SU-DHL-6 (cell line): ENCODE data around the gene ARHGAP6.

Experiments
- H2AFZ ChIP-seq: fragments of 200-600 bp; sonication (generic); 2 replicates; pipeline ENCODE4 v1.6.1; 2014; ENCODE audit warnings: low read depth, mild to moderate bottlenecking, moderate library complexity, mixed read lengths, antibody characterized with exemption, low read length; ENCODE audit not compliant: severe bottlenecking
- H3F3A ChIP-seq: fragments of 200-600 bp; shearing (Covaris generic); 2 replicates; pipeline ENCODE4 v1.6.0; 2016; ENCODE audit warnings: antibody characterized with exemption, mild to moderate bottlenecking; ENCODE audit not compliant: insufficient read depth
- H3K27ac ChIP-seq: fragments of 200-600 bp; sonication (generic); 2 replicates; pipeline ENCODE4 v1.5.1; 2016; ENCODE audit warnings: low read depth, mild to moderate bottlenecking, low read length, moderate library complexity, mixed read lengths
- H3K27me3 ChIP-seq: fragments of 200-600 bp; sonication (generic), shearing (Covaris generic); 2 replicates; pipeline ENCODE4 v1.6.0; 2014; ENCODE audit warnings: mild to moderate bottlenecking, low read length
- H3K36me3 ChIP-seq: fragments of 200-600 bp; sonication (generic); 2 replicates; pipeline ENCODE4 v1.6.1; 2014; ENCODE audit warnings: mild to moderate bottlenecking, low read length, mixed read lengths
- H3K4me2 ChIP-seq: fragments of 300-600, 200-600 bp; shearing (Covaris generic), sonication (generic); 2 replicates; pipeline ENCODE4 v1.6.0; 2014; ENCODE audit warnings: low read length, low read depth, mild to moderate bottlenecking; ENCODE audit not compliant: poor library complexity, severe bottlenecking
- H3K4me3 ChIP-seq: fragments of 200-600 bp; sonication (generic); 2 replicates; pipeline ENCODE4 v1.5.1; 2014; ENCODE audit warnings: antibody characterized with exemption, low read length, mild to moderate bottlenecking, mixed read lengths; ENCODE audit not compliant: insufficient read depth, poor library complexity, severe bottlenecking
- H3K79me2 ChIP-seq: fragments of 200-600 bp; sonication (generic); 2 replicates; pipeline ENCODE4 v1.6.1; 2014; ENCODE audit warnings: mild to moderate bottlenecking, low read length, moderate library complexity; ENCODE audit not compliant: insufficient read depth
- H3K9ac ChIP-seq: fragments of 200-600 bp; sonication (generic); 2 replicates; pipeline ENCODE4 v1.7.0; 2014; ENCODE audit warnings: mild to moderate bottlenecking, low read length
- H3K9me2 ChIP-seq: fragments of 200-600 bp; sonication (generic); replicated peaks from 2 replicates; pipeline ENCODE4 v1.6.1; 2014; ENCODE audit warnings: low read length; ENCODE audit not compliant: insufficient read depth
- H3K9me3 ChIP-seq: fragments of 200-600 bp; sonication (generic); 2 replicates; pipeline ENCODE4 v1.6.1; 2014; ENCODE audit warnings: low read length, mixed read lengths; ENCODE audit not compliant: insufficient read depth
- H4K20me1 ChIP-seq: fragments of 200-600 bp; sonication (generic); 2 replicates; pipeline ENCODE4 v1.6.1; 2014; ENCODE audit warnings: low read depth, mild to moderate bottlenecking, antibody characterized with exemption, low read length, moderate library complexity, mixed read lengths
- CTCF ChIP-seq: fragments of 200-600 bp; sonication (generic); IDR thresholded peaks from one replicate; pipeline ENCODE4 v1.5.1; 2017; ENCODE audit warnings: antibody characterized with exemption, mild to moderate bottlenecking, low read length, moderate library complexity; ENCODE audit not compliant: insufficient read depth, poor library complexity, severe bottlenecking
- EZH2phosphoT487 ChIP-seq: fragments of 200-600 bp; sonication (generic), shearing (Covaris generic); conservative IDR thresholded peaks from 2 replicates; pipeline ENCODE4 v1.6.1; 2018; ENCODE audit warnings: mild to moderate bottlenecking, antibody characterized with exemption, low read length, moderate library complexity, mixed read lengths

ARHGAP6 gene

DNA sequence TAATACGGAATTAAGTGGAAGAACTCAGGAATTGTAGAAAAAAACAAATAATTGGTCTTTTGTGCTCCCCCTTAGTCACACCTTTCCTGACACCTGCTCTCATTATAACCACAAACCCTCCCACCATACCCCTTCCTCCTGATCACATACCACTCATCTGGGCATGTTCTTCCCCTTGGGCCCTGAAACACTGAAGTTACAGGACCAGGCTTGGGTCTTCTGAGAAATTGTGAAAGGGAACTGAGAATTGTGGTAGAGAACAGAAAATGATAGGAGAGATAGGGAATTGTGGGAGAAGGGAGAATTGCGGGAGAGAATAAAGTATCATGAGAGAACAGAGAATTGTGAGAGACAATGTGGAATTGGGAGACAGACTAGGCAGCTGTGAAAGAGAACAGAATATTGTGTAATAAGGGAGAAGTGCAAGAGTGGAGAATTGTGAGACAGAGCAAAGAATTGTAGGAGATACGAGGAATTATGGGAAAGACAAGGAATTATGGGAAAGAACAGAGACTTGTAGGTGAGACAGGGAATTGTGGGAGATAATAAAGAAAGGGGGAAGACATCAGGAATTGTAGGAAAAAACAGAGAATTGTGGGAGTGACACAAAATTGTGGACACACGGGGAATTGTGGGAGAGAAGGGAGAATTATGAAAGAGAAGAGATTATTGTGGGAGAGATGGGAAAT is 557.3 kb downstream of the ARHGAP6 start:
- H3K27me3 ChIP-seq: no peaks in the 10 kb centered on the region
- TF ChIP-seq EZH2phosphoT487 (no peak), CTCF (no peak)
- no peak overlapping the region for H3K4me2 ChIP-seq
- no peaks in the 10 kb centered on the region; the same call in 1 of the 2 replicates for H4K20me1 ChIP-seq
- H3K36me3 ChIP-seq: no peaks in the 10 kb centered on the region
- no peak overlapping the region for H3K4me3 ChIP-seq
- no peak overlapping the region for H3K9ac ChIP-seq
- no peaks in the 10 kb centered on the region for H3K9me3 ChIP-seq
- H3K79me2 ChIP-seq: peaks cover 23% of the 10 kb centered on the region
- H3K27ac ChIP-seq: no peak overlapping the region
- no peaks in the 10 kb centered on the region for H3K9me2 ChIP-seq
- no peak overlapping the region for H2AFZ ChIP-seq
- no peaks in the 10 kb centered on the region for H3F3A ChIP-seq

GRCh38 chrX:11105080-11105479 is 560.6 kb downstream of the ARHGAP6 start:
- no peak overlapping the region for H2AFZ ChIP-seq
- no peaks in the 10 kb centered on the region for H3F3A ChIP-seq
- no peaks in the 10 kb centered on the region for H3K9me3 ChIP-seq
- no peaks in the 10 kb centered on the region for H3K27me3 ChIP-seq
- H4K20me1 ChIP-seq: no peaks in the 10 kb centered on the region
- TF ChIP-seq EZH2phosphoT487 (no peak), CTCF (no peak)
- H3K9me2 ChIP-seq: no peaks in the 10 kb centered on the region
- no peak overlapping the region for H3K27ac ChIP-seq
- H3K79me2 ChIP-seq: 0 out of 2 replicates have a peak, but pooled peaks cover 2% of the 10 kb centered on the region
- no peaks in the 10 kb centered on the region for H3K36me3 ChIP-seq
- H3K9ac ChIP-seq: no peak overlapping the region
- H3K4me3 ChIP-seq: no peak overlapping the region
- H3K4me2 ChIP-seq: no peak overlapping the region

DNA sequence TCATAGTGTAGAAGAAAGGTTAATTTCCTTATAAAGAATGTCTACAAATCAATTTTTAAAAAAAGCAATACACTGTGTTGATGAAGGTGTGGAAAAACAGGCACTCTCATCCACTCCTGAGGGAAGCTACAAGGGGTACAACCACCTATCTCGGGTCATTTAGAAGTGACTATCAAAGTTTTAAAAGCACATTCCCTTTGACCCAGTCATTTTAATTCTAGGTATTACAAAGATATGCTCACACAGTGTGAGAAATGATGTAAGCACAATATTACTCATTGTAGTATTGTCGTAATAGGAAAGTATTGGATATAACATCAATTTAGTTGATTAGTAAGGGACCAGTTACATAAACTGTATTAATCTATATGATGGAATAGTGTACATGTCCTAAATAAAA is 562.0 kb downstream of the ARHGAP6 start:
- Histone ChIP-seq H3K9ac (no peak overlapping the region), H3K4me3 (no peak overlapping the region), H3K27me3 (no peaks in the 10 kb centered on the region), H3K27ac (no peak overlapping the region), H3K79me2 (no peaks in the 10 kb centered on the region), H3K9me3 (no peaks in the 10 kb centered on the region), H3K4me2 (no peak overlapping the region), H2AFZ (no peak overlapping the region), H3F3A (no peaks in the 10 kb centered on the region), H3K9me2 (no peaks in the 10 kb centered on the region), H4K20me1 (no peaks in the 10 kb centered on the region), H3K36me3 (no peaks in the 10 kb centered on the region)
- no peak for TF ChIP-seq EZH2phosphoT487
- TF ChIP-seq CTCF: no peak
